Fibroblast of lung (primary cell): ENCODE data around the gene ERBB3. TPM values are rescaled to one million over a fixed set of nuclear protein-coding genes. Genes with fewer than 3 reads are reported as not detected.
"Not testable (repeated sequence)": the region's sequence is repeated elsewhere in the genome, so short reads cannot be mapped to it uniquely, and the experiment has no call there.

Source experiments
- DNase-seq, 2 donors: peaks; one replicate each; pipeline versions ENCODE4 v3.0.0 to v3.0.0-alpha.2; 2010; ENCODE audit warnings: low read depth in 2 of 2
- H2AFZ ChIP-seq: 2 replicates; pipeline ENCODE4 v1.5.1; 2012; ENCODE audit warnings: low read length, control low read depth, inconsistent platforms
- H3K27ac ChIP-seq: 2 replicates; pipeline ENCODE4 v1.5.1; 2011; ENCODE audit warnings: low read length, control low read depth; ENCODE audit not compliant: insufficient read depth
- H3K27me3 ChIP-seq: 2 replicates; pipeline ENCODE4 v1.5.1; 2011; ENCODE audit warnings: mild to moderate bottlenecking, low read length; ENCODE audit not compliant: control insufficient read depth, insufficient read depth
- H3K36me3 ChIP-seq: 2 replicates; pipeline ENCODE4 v1.5.1; 2011; ENCODE audit warnings: low read length; ENCODE audit not compliant: control insufficient read depth, insufficient read depth
- H3K4me1 ChIP-seq: 2 replicates; pipeline ENCODE4 v1.5.1; 2011; ENCODE audit warnings: low read length; ENCODE audit not compliant: control insufficient read depth, insufficient read depth; ENCODE audit errors: extremely low read depth
- H3K4me2 ChIP-seq: 2 replicates; pipeline ENCODE4 v1.5.1; 2011; ENCODE audit warnings: low read length, control low read depth; ENCODE audit not compliant: insufficient read depth; ENCODE audit errors: extremely low read depth
- H3K4me3 ChIP-seq, 4 experiments: fragments of 200-600 bp in 1 of 4; sonication (generic) in 1 of 4; replicated peaks in 1 of 4; 2 replicates each; pipeline ENCODE4 v1.5.1; 2011 to 2016; ENCODE audit warnings: low read length in 4 of 4, low read depth in 3 of 4, mild to moderate bottlenecking in 3 of 4, control low read depth in 2 of 4, inconsistent platforms in 1 of 4, mixed read lengths in 1 of 4; ENCODE audit not compliant: insufficient read depth in 1 of 4; ENCODE audit errors: control extremely low read depth in 1 of 4
- H3K79me2 ChIP-seq: 2 replicates; pipeline ENCODE4 v1.5.1; 2012; ENCODE audit warnings: mild to moderate bottlenecking, low read length, inconsistent platforms; ENCODE audit not compliant: control insufficient read depth, insufficient read depth
- H3K9ac ChIP-seq: 2 replicates; pipeline ENCODE4 v1.5.1; 2011; ENCODE audit warnings: mild to moderate bottlenecking, low read length, control low read depth; ENCODE audit not compliant: insufficient read depth
- H3K9me3 ChIP-seq: 2 replicates; pipeline ENCODE4 v1.5.1; 2012; ENCODE audit warnings: low read depth, low read length; ENCODE audit not compliant: control insufficient read depth, insufficient read depth
- H4K20me1 ChIP-seq: 2 replicates; pipeline ENCODE4 v1.5.1; 2011; ENCODE audit warnings: low read length; ENCODE audit not compliant: control insufficient read depth, insufficient read depth; ENCODE audit errors: extremely low read depth
- CTCF ChIP-seq, 2 donors: IDR thresholded peaks in 1 of 2; conservative IDR thresholded peaks in 1 of 2; 1 replicate in 1 of 2; 2 replicates in 1 of 2; pipeline ENCODE4 v1.5.1; 2011 to 2012; ENCODE audit warnings: low read length in 2 of 2, control low read depth in 1 of 2, inconsistent platforms in 1 of 2, low read depth in 1 of 2, mild to moderate bottlenecking in 1 of 2
- EZH2 ChIP-seq: IDR thresholded peaks from 2 replicates; pipeline ENCODE4 v1.5.1; 2012; ENCODE audit warnings: low read length, control low read depth, mild to moderate bottlenecking; ENCODE audit errors: missing control alignments
- polyA plus RNA-seq, 2 donors: library from polyadenylated mRNA; depleted of rRNA in 1 of 2; stranded (reverse) in 1 of 2; unstranded in 1 of 2; fragments of >200 nt; gene quantifications; 2 replicates each; pipeline ENCODE4 v1.2.1, GENCODE V29; 2011 to 2012; ENCODE audit warnings: missing spikeins in 1 of 2
- total RNA-seq: library from RNA; depleted of rRNA; stranded (reverse); fragments of >200 nt; gene quantifications from 2 replicates; pipeline ENCODE4 v1.2.1, GENCODE V29; 2014

ERBB3 gene
- total and polyA plus RNA-seq, 2 donors (not counting 1 experiment from before 2014, with no cell fraction given): 0.66 to 0.92 TPM

GRCh38 chr12:56115329-56115728 is 35.4 kb downstream of the ERBB3 start:
- Histone ChIP-seq H3K9me3 (no peaks in the 10 kb centered on the region), H3K4me2 (peak overlapping the region; percentile 79), H3K36me3 (peaks cover 9% of the 10 kb centered on the region), H3K4me1 (peaks cover 16% of the 10 kb centered on the region), H3K9ac (peak overlapping the region; percentile 59), H3K4me3 (peak overlapping the region in 3 of 4 experiments; percentile 56 to 98 (median 78)), H4K20me1 (no peaks in the 10 kb centered on the region), H3K27ac (peak overlapping the region; percentile 91), H3K27me3 (no peaks in the 10 kb centered on the region), H3K79me2 (peaks cover 14% of the 10 kb centered on the region), H2AFZ (no peak overlapping the region)
- peak; percentile 20 to 47 for DNase-seq
- no peak for TF ChIP-seq EZH2
- no peak for TF ChIP-seq CTCF (conservative IDR thresholded peaks at IDR 0.05 in 1 of 2, IDR thresholded peaks at IDR 0.05 in 1 of 2; ENCODE audit: low read depth in 1 of 2, low read length in 2 of 2)

GRCh38 chr12:56116267-56117081 is 36.5 kb downstream of the ERBB3 start, which contains the start of gene RPL41:
RPL41 (plus strand) TSS chr12:56116633.
- Histone ChIP-seq H3K4me3 (peak within 1 kb of the TSS; percentile 56 to 98 (median 70)), H3K9ac (peak within 1 kb of the TSS; percentile 75), H4K20me1 (no peaks in the 10 kb centered on the region), H3K36me3 (peaks cover 12% of the 10 kb centered on the region), H3K27ac (peak within 1 kb of the TSS; percentile 91), H3K79me2 (peaks cover 14% of the 10 kb centered on the region), H2AFZ (peak within 1 kb of the TSS; percentile 89), H3K27me3 (no peaks in the 10 kb centered on the region), H3K4me2 (peak within 1 kb of the TSS; percentile 88), H3K9me3 (no peaks in the 10 kb centered on the region), H3K4me1 (peaks cover 16% of the 10 kb centered on the region)
- TF ChIP-seq CTCF (conservative IDR thresholded peaks at IDR 0.05 in 1 of 2, IDR thresholded peaks at IDR 0.05 in 1 of 2; ENCODE audit: low read depth in 1 of 2, low read length in 2 of 2): no peak
- TF ChIP-seq EZH2: no peak
- DNase-seq: peak; percentile 86 to 95

DNA sequence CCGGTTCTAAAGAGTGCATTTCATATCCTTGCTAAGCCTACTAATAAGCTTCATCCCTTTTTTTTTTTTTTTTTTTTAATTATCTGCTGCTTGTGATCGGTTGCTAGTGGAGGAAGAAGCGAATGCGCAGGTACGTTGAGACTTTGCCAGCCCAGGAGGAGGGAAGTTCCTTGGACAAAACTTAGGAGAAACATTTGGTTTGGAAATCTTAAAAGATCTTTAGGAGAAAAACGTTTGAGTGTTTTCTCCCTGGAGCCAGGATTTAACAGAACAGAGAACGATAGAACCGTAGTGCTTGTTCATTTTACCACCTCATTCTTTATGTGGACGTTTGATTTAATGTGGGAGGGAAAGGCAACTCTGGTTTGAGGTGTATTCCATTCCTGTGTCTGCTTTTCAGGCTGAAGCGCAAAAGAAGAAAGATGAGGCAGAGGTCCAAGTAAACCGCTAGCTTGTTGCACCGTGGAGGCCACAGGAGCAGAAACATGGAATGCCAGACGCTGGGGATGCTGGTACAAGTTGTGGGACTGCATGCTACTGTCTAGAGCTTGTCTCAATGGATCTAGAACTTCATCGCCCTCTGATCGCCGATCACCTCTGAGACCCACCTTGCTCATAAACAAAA is 37.2 kb downstream of the ERBB3 start:
- Histone ChIP-seq H3K36me3 (peaks cover 10% of the 10 kb centered on the region), H3K4me3 (peak overlapping the region; percentile 56 to 98 (median 70)), H3K9ac (peak overlapping the region; percentile 75), H3K79me2 (peaks cover 14% of the 10 kb centered on the region), H3K4me2 (peak overlapping the region; percentile 88), H3K4me1 (peaks cover 16% of the 10 kb centered on the region), H3K27ac (peak overlapping the region; percentile 91)
- H2AFZ ChIP-seq, H4K20me1 ChIP-seq, H3K27me3 ChIP-seq, H3K9me3 ChIP-seq, DNase-seq: not testable (repeated sequence)
